GM12878 (cell line): ENCODE data around the gene SPCS2. TPM values are rescaled to one million over a fixed set of nuclear protein-coding genes. Genes with fewer than 3 reads are reported as not detected.

Experiments used
- ATAC-seq: fragments of 200-7000 bp; cut with Tn5 transposase; 3 replicates; pipeline ENCODE4 v1.9.1; 2020; ENCODE audit warnings: mild to moderate bottlenecking, moderate library complexity
- BruUV-seq: library from RNA; stranded (reverse); fragments of 400-500 nt; replicated peaks from 2 replicates; lab custom pipeline; 2021; lab: Mats Ljungman, UMichigan
- CTCF ChIA-PET: fragments of 300-600 bp; sonication (Branson Sonifier 250); formaldehyde crosslinking; extraction: SDS; loops from one replicate; lab custom pipeline; 2021; ENCODE audit warnings: inconsistent platforms; lab: Yijun Ruan, JAX
- POLR2A ChIA-PET: fragments of 350-600 bp; formaldehyde crosslinking; extraction: SDS; loops from one replicate; lab custom pipeline; 2021; ENCODE audit warnings: inconsistent platforms; lab: Charles Lee
- RAD21 ChIA-PET: fragments of 300-600 bp; sonication (Branson Sonifier 250); formaldehyde crosslinking; loops from one replicate; lab custom pipeline; 2023; ENCODE audit warnings: antibody characterized with exemption; ENCODE audit not compliant: unreplicated experiment; lab: Charles Lee
- SMC1A ChIA-PET: fragments of 300-600 bp; sonication (Branson Sonifier 250); formaldehyde crosslinking; loops from one replicate; lab custom pipeline; 2023; ENCODE audit not compliant: unreplicated experiment, uncharacterized antibody; lab: Charles Lee
- DNase-seq: peaks from one replicate; pipeline ENCODE4 v3.0.0-alpha.2; 2011; ENCODE audit warnings: low read depth, low spot score
- FAIRE-seq: peaks from 3 replicates; lab custom pipeline; 2011; peaks lifted over from hg19 to GRCh38; lab: Jason Lieb, UNC
- H2AFZ ChIP-seq: 2 replicates; pipeline ENCODE4 v1.6.0; 2011; ENCODE audit warnings: low read depth, low read length, control low read depth; ENCODE audit not compliant: control insufficient read depth
- H3K27ac ChIP-seq: 2 replicates; pipeline ENCODE4 v1.5.1; 2011; ENCODE audit warnings: control low read depth; ENCODE audit not compliant: control insufficient read depth, insufficient read depth
- H3K27me3 ChIP-seq, 2 experiments: replicated peaks in 1 of 2; 2 replicates each; pipeline versions ENCODE4 v1.6.0 to v1.6.1; 2011; ENCODE audit warnings: low read length in 1 of 2; ENCODE audit not compliant: control insufficient read depth in 2 of 2, insufficient read depth in 2 of 2
- H3K36me3 ChIP-seq, 2 experiments: 2 replicates each; pipeline ENCODE4 v1.5.1; 2011; ENCODE audit warnings: low read length in 1 of 2; ENCODE audit not compliant: control insufficient read depth in 2 of 2, insufficient read depth in 2 of 2
- H3K4me1 ChIP-seq: 2 replicates; pipeline ENCODE4 v1.6.1; 2011; ENCODE audit warnings: mild to moderate bottlenecking, low read length, moderate library complexity, mixed read lengths; ENCODE audit not compliant: control insufficient read depth, insufficient read depth
- H3K4me2 ChIP-seq: 2 replicates; pipeline ENCODE4 v1.6.0; 2011; ENCODE audit warnings: control low read depth; ENCODE audit not compliant: control insufficient read depth, insufficient read depth
- H3K4me3 ChIP-seq: fragments of 200-600 bp; sonication (generic); 2 replicates; pipeline ENCODE4 v1.5.1; 2016
- H3K79me2 ChIP-seq: 2 replicates; pipeline ENCODE4 v1.6.0; 2011; ENCODE audit warnings: low read length; ENCODE audit not compliant: control insufficient read depth, insufficient read depth
- H3K9ac ChIP-seq: 2 replicates; pipeline ENCODE4 v1.8.0; 2011; ENCODE audit warnings: low read length, control low read depth, mixed read lengths; ENCODE audit not compliant: control insufficient read depth, insufficient read depth
- H3K9me3 ChIP-seq: replicated peaks from 3 replicates; pipeline ENCODE4 v1.5.1; 2011; ENCODE audit warnings: mild to moderate bottlenecking, low read length; ENCODE audit not compliant: control insufficient read depth, insufficient read depth
- H4K20me1 ChIP-seq: 2 replicates; pipeline ENCODE4 v1.6.0; 2011; ENCODE audit not compliant: control insufficient read depth, insufficient read depth
- BACH1 ChIP-seq: fragments of 450-650 bp; IDR thresholded peaks from 2 replicates; pipeline ENCODE4 v1.6.1; 2017; ENCODE audit warnings: mild to moderate bottlenecking, borderline replicate concordance
- BCLAF1 ChIP-seq: fragments of 450-650 bp; IDR thresholded peaks from 2 replicates; pipeline ENCODE4 v1.6.1; 2017; ENCODE audit warnings: antibody characterized with exemption, mild to moderate bottlenecking, moderate library complexity
- BMI1 ChIP-seq: fragments of 450-650 bp; IDR thresholded peaks from 2 replicates; pipeline ENCODE4 v1.6.1; 2016; ENCODE audit warnings: mild to moderate bottlenecking, moderate library complexity, borderline replicate concordance
- CHD1 ChIP-seq: IDR thresholded peaks from 2 replicates; pipeline ENCODE4 v1.6.1; 2012; ENCODE audit warnings: low read depth, low read length, improper control_type of control experiment
- CHD4 ChIP-seq: fragments of 200-600 bp; sonication (generic); IDR thresholded peaks from 2 replicates; pipeline ENCODE4 v1.6.1; 2016; ENCODE audit warnings: mild to moderate bottlenecking
- JUND ChIP-seq: IDR thresholded peaks from 2 replicates; pipeline ENCODE4 v1.6.1; 2012; ENCODE audit warnings: low read depth, mild to moderate bottlenecking, low read length, improper control_type of control experiment, moderate library complexity
- KAT2A ChIP-seq: conservative IDR thresholded peaks from 2 replicates; pipeline ENCODE4 v1.6.1; 2011; ENCODE audit warnings: low read depth, low read length; ENCODE audit not compliant: control insufficient read depth
- MEF2B ChIP-seq: fragments of 450-650 bp; IDR thresholded peaks from 2 replicates; pipeline ENCODE4 v1.6.1; 2018; ENCODE audit warnings: mild to moderate bottlenecking, moderate library complexity; ENCODE audit not compliant: partially characterized antibody, poor library complexity, severe bottlenecking
- NR2F1 ChIP-seq: fragments of 450-650 bp; conservative IDR thresholded peaks from 2 replicates; pipeline ENCODE4 v1.6.1; 2017; ENCODE audit warnings: mild to moderate bottlenecking
- PAX5 ChIP-seq: IDR thresholded peaks from 2 replicates; pipeline ENCODE4 v1.6.1; 2011; ENCODE audit warnings: low read depth, low read length, borderline replicate concordance
- POU2F2 ChIP-seq: IDR thresholded peaks from 3 replicates; pipeline ENCODE4 v1.6.1; 2011; ENCODE audit warnings: low read depth, mild to moderate bottlenecking, low read length, borderline replicate concordance
- RUNX3 ChIP-seq: IDR thresholded peaks from 2 replicates; pipeline ENCODE4 v1.6.1; 2012; ENCODE audit warnings: low read length, inconsistent platforms
- SIX5 ChIP-seq: IDR thresholded peaks from 2 replicates; pipeline ENCODE4 v1.6.1; 2011; ENCODE audit warnings: mild to moderate bottlenecking, low read depth, low read length, moderate library complexity; ENCODE audit not compliant: severe bottlenecking
- SREBF1 ChIP-seq: IDR thresholded peaks from 2 replicates; pipeline ENCODE4 v1.6.1; 2012; ENCODE audit warnings: mild to moderate bottlenecking, low read length
- SUZ12 ChIP-seq: fragments of 200-600 bp; sonication (generic); IDR thresholded peaks from one replicate; pipeline ENCODE4 v1.6.1; 2018; ENCODE audit warnings: antibody characterized with exemption, mild to moderate bottlenecking; ENCODE audit not compliant: unreplicated experiment
- ZNF207 ChIP-seq: fragments of 450-650 bp; IDR thresholded peaks from 2 replicates; pipeline ENCODE4 v1.6.1; 2014; ENCODE audit warnings: antibody characterized with exemption, mild to moderate bottlenecking, borderline replicate concordance
- ZNF384 ChIP-seq: IDR thresholded peaks from 2 replicates; pipeline ENCODE4 v1.6.1; 2012; ENCODE audit warnings: low read depth, mild to moderate bottlenecking, low read length, improper control_type of control experiment, borderline replicate concordance
- in situ Hi-C: fragments of 300-500 bp; cut with MboI; formaldehyde crosslinking; loops from 9 replicates; pipeline ENCODE4 v1.14.3; 2018; ENCODE audit warnings: mixed read lengths
- intact Hi-C: fragments of 100-400 bp; cut with micrococcal nuclease; formaldehyde crosslinking; loops from one replicate; pipeline ENCODE4 v1.14.2; 2022; ENCODE audit not compliant: unreplicated experiment
- polyA plus RNA-seq, 11 experiments: library from polyadenylated mRNA; depleted of rRNA in 4 of 11; unstranded in 6 of 11; stranded (reverse) in 5 of 11; fragments of >200 nt; fragmentation: Nextera tagmentation in 4 of 11; fragmentation: Illumina TruSeq in 1 of 11; extraction: Ambion mirVana in 4 of 11; extraction: Trizol in 1 of 11; gene quantifications; 1 replicate in 1 of 11; 2 replicates in 10 of 11; pipeline versions ENCODE4 v1.2.1 to v1.2.3, GENCODE V29; 2011 to 2016; ENCODE audit warnings: inconsistent platforms in 2 of 11, missing spikeins in 2 of 11, low read depth in 1 of 11
- total RNA-seq, 4 experiments: library from RNA; depleted of rRNA in 3 of 4; stranded (reverse); fragments of >200 nt in 3 of 4; fragmentation: Illumina TruSeq in 1 of 4; extraction: Trizol in 1 of 4; gene quantifications; 2 replicates each; pipeline versions ENCODE4 v1.2.1 to v1.2.3, GENCODE V29; 2013 to 2021

Gene SPCS2
- total and polyA plus RNA-seq, 10 of the 15 experiments (the other 5 are each of a cell fraction or from before 2014, with no cell fraction given) = 40.7 to 661 (median 192) TPM

- no peak for TF ChIP-seq BCLAF1
- no peak for TF ChIP-seq SIX5
Measured at GRCh38 chr11:75011872-75012271, 62.8 kb downstream of the SPCS2 start (continued).

GRCh38 chr11:75013051-75013450 lies 64.0 kb downstream of the SPCS2 start:
- Histone ChIP-seq H4K20me1 (no peaks in the 10 kb centered on the region), H3K4me2 (no peak overlapping the region), H3K4me3 (no peak overlapping the region), H3K79me2 (no peaks in the 10 kb centered on the region), H2AFZ (no peak overlapping the region), H3K4me1 (no peaks in the 10 kb centered on the region), H3K27me3 (no peaks in the 10 kb centered on the region), H3K27ac (no peak overlapping the region), H3K9ac (no peak overlapping the region), H3K9me3 (no peaks in the 10 kb centered on the region), H3K36me3 (peaks cover 0 to 13% of the 10 kb centered on the region in 2 experiments; a peak in 2 of 4 replicates)
- intact Hi-C loops (no loop called here), in situ Hi-C loops (no loop called here)
- BruUV-seq = no TSS peak
- no peak for ATAC-seq
- CTCF ChIA-PET = interaction anchor here (0.7 to 3.4 kb wide), 4 partner anchors 9 to 193 kb away, joined by 3 to 16 read pairs (median 4); no protein-coding TSS in a partner anchor
- POLR2A ChIA-PET = interaction anchor here (1.1 kb wide), 1 partner anchor 9 kb away, joined by 3 read pairs; no protein-coding TSS in a partner anchor
- SMC1A ChIA-PET = interaction anchor here (0.8 to 0.9 kb wide), 2 partner anchors 9 to 104 kb away, joined by 3 to 4 read pairs; no protein-coding TSS in a partner anchor
- RAD21 ChIA-PET = no interaction called here
- FAIRE-seq = no peak
- no peak for TF ChIP-seq SUZ12
- TF ChIP-seq BMI1 = no peak
- no peak for TF ChIP-seq ZNF207
- TF ChIP-seq CHD4 = no peak
- no peak for TF ChIP-seq SREBF1
- no peak for TF ChIP-seq PAX5
- TF ChIP-seq POU2F2 = no peak
- no peak for TF ChIP-seq ZNF384
- TF ChIP-seq JUND = no peak
- no peak for TF ChIP-seq NR2F1
- no peak for TF ChIP-seq RUNX3
- TF ChIP-seq KAT2A = no peak
- no peak for TF ChIP-seq CHD1
- TF ChIP-seq MEF2B = no peak
- TF ChIP-seq BACH1 = no peak
- no peak for DNase-seq
